ENCODE results near the gene CKS1B. TPM values are rescaled to one million over a fixed set of nuclear protein-coding genes. Genes with fewer than 3 reads are reported as not detected.

Gene CKS1B
- total RNA-seq, 1 experiment from 2014 or later, result 258 TPM

DNA sequence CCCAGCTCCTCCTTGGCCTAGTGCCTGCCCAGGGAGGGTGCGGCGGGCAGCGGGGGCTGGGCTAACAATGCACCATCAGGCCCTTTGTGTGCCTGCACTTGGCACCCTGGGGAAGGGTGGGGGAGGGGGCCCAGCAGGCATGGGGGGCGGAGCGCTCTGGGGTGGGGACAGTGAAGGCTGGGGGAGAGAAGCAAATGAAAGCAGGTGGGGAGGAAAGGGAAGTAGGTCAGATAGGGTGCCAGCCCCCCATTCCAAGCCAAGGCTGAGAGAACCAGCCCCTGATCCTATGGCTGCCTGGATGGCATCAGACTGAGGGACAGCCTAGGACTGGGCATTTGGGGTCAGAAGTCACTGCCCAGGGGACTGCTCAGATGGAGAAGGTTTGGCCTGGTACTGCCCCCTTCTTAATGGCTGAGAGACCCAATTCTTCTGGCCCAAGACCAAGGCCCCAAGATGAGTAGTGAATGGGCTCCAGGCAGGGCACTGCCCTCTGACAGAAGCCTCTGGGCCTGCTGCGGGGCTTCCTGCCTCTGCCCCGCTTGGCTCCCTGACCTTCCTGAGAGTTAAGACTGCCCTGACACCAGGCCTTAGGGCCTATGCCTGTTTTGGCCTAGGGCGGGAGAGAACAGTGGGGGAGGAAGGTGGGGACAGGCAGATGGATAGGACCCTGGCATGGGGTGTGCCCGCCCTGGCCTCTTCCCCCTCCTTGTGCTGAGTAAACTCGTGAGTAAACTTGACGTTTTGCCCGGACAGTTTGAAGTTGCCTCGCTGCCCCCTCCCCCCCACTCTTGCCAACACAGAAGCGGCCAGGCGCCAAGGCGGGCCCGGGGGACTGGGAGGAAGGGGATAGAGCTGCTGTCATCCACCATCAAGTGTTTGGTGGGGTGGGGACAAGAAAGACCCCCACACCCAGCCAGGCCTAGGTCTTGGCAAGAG is 30.9 kb downstream of the CKS1B start (continued):
- no peak for TF ChIP-seq ZNF416 (CRISPR knock-in tag; IDR thresholded peaks at IDR 0.05)
- TF ChIP-seq RELA (CRISPR knock-in tag; IDR thresholded peaks at IDR 0.05; ENCODE audit: borderline replicate concordance), result no peak
- no peak for TF ChIP-seq EMX1 (CRISPR knock-in tag; IDR thresholded peaks at IDR 0.05)
- TF ChIP-seq, protein P1, sequence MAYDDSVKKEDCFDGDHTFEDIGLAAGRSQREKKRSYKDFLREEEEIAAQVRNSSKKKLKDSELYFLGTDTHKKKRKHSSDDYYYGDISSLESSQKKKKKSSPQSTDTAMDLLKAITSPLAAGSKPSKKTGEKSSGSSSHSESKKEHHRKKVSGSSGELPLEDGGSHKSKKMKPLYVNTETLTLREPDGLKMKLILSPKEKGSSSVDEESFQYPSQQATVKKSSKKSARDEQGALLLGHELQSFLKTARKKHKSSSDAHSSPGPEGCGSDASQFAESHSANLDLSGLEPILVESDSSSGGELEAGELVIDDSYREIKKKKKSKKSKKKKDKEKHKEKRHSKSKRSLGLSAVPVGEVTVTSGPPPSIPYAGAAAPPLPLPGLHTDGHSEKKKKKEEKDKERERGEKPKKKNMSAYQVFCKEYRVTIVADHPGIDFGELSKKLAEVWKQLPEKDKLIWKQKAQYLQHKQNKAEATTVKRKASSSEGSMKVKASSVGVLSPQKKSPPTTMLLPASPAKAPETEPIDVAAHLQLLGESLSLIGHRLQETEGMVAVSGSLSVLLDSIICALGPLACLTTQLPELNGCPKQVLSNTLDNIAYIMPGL (CRISPR knock-in tag; IDR thresholded peaks at IDR 0.05), result no peak

DNA sequence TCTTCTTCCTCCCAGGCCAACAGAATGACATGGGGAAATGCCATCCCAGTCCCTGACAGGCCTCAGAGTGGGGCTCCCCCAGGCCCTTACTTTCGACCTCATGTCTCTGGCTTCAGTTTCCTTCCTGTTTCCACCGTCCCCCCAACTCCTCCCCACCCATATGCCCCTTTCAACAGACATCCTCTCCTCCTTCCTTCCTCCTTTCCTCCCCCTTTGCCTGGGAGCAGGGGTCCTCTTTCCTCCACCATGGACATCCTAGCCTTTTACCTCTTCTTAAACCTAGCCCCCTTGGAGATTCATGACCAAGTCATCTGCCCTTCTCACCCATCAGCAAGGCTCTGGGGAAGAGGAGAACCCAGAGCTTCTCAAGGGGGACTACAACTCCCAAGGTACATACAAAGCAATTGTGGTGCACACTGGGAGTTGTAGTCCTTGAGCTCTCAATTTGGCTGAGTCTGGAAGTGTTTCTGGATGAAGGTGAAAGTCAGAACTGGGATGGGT is 32.2 kb downstream of the CKS1B start:
- DNase-seq (ENCODE audit: low spot score), result no peak

DNA sequence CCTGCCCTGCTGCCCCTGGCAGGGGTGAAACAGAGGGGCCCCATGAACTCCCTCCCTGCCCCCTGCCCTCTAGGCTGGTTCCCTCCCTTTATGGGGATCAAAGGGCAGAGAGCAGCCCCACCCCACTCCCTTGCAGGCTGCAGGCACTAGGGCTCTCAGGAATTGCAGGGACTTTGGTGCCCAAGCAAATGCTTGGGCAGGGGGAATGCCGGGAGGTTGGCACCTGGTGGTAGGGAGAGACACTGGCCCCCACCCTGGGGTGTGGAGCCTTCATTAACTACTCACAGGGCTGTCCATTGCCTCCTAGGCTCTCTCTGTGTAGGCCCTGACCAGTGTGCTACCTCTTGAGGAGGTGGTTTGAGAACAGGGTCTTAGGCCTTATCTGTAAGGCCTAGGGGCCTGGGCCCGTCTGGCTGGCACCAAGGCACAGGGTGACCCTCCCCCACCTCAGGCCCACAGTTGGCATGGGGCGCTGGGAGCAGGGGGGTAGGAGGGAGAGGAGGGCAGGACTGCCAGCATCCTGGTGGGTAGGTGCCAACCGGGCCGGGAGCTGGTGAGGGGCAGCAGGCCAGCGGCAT is 32.9 kb downstream of the CKS1B start:
- CTCF ChIA-PET, result interaction anchor here (0.9 to 4.3 kb wide), 16 partner anchors 8 to 186 kb away, joined by 3 to 58 read pairs (median 6); partner anchors contain the start of genes ADAM15, KRTCAP2 and PBXIP1
- no peaks in the 10 kb centered on the region for H3K27me3 Mint-ChIP-seq (ENCODE audit: low read depth)
- no peaks in the 10 kb centered on the region for H3K9me3 Mint-ChIP-seq
- POLR2A ChIA-PET, result interaction anchor here (0.5 to 1.7 kb wide), 6 partner anchors 7 to 74 kb away, joined by 3 to 7 read pairs (median 4); partner anchors contain the start of genes FLAD1 and SHC1
- ATAC-seq (no peak), DNase-seq (ENCODE audit: low spot score) (no peak)
- TF ChIP-seq SMAD4 (CRISPR knock-in tag; IDR thresholded peaks at IDR 0.05) (no peak), NR2C2 (CRISPR knock-in tag; IDR thresholded peaks at IDR 0.05) (no peak)
- TF ChIP-seq, protein P2, sequence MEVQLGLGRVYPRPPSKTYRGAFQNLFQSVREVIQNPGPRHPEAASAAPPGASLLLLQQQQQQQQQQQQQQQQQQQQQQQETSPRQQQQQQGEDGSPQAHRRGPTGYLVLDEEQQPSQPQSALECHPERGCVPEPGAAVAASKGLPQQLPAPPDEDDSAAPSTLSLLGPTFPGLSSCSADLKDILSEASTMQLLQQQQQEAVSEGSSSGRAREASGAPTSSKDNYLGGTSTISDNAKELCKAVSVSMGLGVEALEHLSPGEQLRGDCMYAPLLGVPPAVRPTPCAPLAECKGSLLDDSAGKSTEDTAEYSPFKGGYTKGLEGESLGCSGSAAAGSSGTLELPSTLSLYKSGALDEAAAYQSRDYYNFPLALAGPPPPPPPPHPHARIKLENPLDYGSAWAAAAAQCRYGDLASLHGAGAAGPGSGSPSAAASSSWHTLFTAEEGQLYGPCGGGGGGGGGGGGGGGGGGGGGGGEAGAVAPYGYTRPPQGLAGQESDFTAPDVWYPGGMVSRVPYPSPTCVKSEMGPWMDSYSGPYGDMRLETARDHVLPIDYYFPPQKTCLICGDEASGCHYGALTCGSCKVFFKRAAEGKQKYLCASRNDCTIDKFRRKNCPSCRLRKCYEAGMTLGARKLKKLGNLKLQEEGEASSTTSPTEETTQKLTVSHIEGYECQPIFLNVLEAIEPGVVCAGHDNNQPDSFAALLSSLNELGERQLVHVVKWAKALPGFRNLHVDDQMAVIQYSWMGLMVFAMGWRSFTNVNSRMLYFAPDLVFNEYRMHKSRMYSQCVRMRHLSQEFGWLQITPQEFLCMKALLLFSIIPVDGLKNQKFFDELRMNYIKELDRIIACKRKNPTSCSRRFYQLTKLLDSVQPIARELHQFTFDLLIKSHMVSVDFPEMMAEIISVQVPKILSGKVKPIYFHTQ (CRISPR knock-in tag; IDR thresholded peaks at IDR 0.05), result no peak
- TF ChIP-seq, protein P3, sequence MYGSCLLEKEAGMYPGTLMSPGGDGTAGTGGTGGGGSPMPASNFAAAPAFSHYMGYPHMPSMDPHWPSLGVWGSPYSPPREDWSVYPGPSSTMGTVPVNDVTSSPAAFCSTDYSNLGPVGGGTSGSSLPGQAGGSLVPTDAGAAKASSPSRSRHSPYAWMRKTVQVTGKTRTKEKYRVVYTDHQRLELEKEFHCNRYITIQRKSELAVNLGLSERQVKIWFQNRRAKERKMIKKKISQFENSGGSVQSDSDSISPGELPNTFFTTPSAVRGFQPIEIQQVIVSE (CRISPR knock-in tag; IDR thresholded peaks at IDR 0.05; ENCODE audit: borderline replicate concordance), result no peak
- no peaks in the 10 kb centered on the region for H3K36me3 Mint-ChIP-seq
- peaks cover 50% of the 10 kb centered on the region for H3K4me1 Mint-ChIP-seq
- H3K4me3 Mint-ChIP-seq, result no peak overlapping the region
- H3K27ac Mint-ChIP-seq, result no peak overlapping the region

More for the DNA sequence above, 32.2 kb downstream of the CKS1B start:
- no peak overlapping the region for H3K4me3 Mint-ChIP-seq
- ATAC-seq, result no peak
- no peaks in the 10 kb centered on the region for H3K9me3 Mint-ChIP-seq
- ChIA-PET CTCF (interaction anchor here (0.7 to 4.3 kb wide), 8 partner anchors 10 to 166 kb away, joined by 3 to 58 read pairs (median 5); partner anchors contain the start of genes ADAM15 and KRTCAP2), POLR2A (interaction anchor here (0.9 kb wide), 1 partner anchor 74 kb away, joined by 3 read pairs; no protein-coding TSS in a partner anchor)
- H3K27ac Mint-ChIP-seq, result no peak overlapping the region
- TF ChIP-seq, protein P2 (CRISPR knock-in tag; IDR thresholded peaks at IDR 0.05), result no peak
- TF ChIP-seq, protein P3 (CRISPR knock-in tag; IDR thresholded peaks at IDR 0.05; ENCODE audit: borderline replicate concordance), result no peak
- no peaks in the 10 kb centered on the region for H3K27me3 Mint-ChIP-seq (ENCODE audit: low read depth)
- H3K4me1 Mint-ChIP-seq, result peaks cover 48% of the 10 kb centered on the region
- H3K36me3 Mint-ChIP-seq, result no peaks in the 10 kb centered on the region
